ENCODE measurements around the gene S100A7.
"Not testable (repeated sequence)": the region's sequence is repeated elsewhere in the genome, so short reads cannot be mapped to it uniquely, and the experiment has no call there.

S100A7 gene

GRCh38 chr1:153437236-153437635, 23.2 kb downstream of the S100A7 start:
- DNase-seq: no peak
- in situ Hi-C loops (cut with HindIII; ENCODE audit: low pct_ligation_motif_present, low pct_unique_long_range_greater_than_20kb, low sequenced_read_pairs): no loop called here

- in situ Hi-C loops (cut with HindIII; ENCODE audit: low pct_ligation_motif_present, low pct_unique_long_range_greater_than_20kb, low sequenced_read_pairs): no loop called here
- DNase-seq: no peak
Measured at GRCh38 chr1:153434746-153435455, 25.6 kb downstream of the S100A7 start.

GRCh38 chr1:153432874-153433681, 27.4 kb downstream of the S100A7 start:
- DNase-seq: no peak
- in situ Hi-C loops (cut with HindIII; ENCODE audit: low pct_ligation_motif_present, low pct_unique_long_range_greater_than_20kb, low sequenced_read_pairs): no loop called here

- no peak for DNase-seq
- in situ Hi-C loops (cut with HindIII; ENCODE audit: low pct_ligation_motif_present, low pct_unique_long_range_greater_than_20kb, low sequenced_read_pairs): no loop called here
Measured at GRCh38 chr1:153431928-153432327, 28.5 kb downstream of the S100A7 start.

GRCh38 chr1:153431427-153431826, 29.0 kb downstream of the S100A7 start:
- in situ Hi-C loops (cut with HindIII; ENCODE audit: low pct_ligation_motif_present, low pct_unique_long_range_greater_than_20kb, low sequenced_read_pairs): no loop called here
- DNase-seq: no peak

GRCh38 chr1:153431002-153431401, 29.4 kb downstream of the S100A7 start:
- in situ Hi-C loops (cut with HindIII; ENCODE audit: low pct_ligation_motif_present, low pct_unique_long_range_greater_than_20kb, low sequenced_read_pairs): no loop called here

GRCh38 chr1:153430561-153430960, 29.9 kb downstream of the S100A7 start:
- in situ Hi-C loops (cut with HindIII; ENCODE audit: low pct_ligation_motif_present, low pct_unique_long_range_greater_than_20kb, low sequenced_read_pairs): no loop called here

More at GRCh38 chr1:153431002-153431401, 29.4 kb downstream of the S100A7 start:
- DNase-seq: no peak

GRCh38 chr1:153430166-153430553, 30.3 kb downstream of the S100A7 start:
- in situ Hi-C loops (cut with HindIII; ENCODE audit: low pct_ligation_motif_present, low pct_unique_long_range_greater_than_20kb, low sequenced_read_pairs): no loop called here
- DNase-seq: no peak

More at GRCh38 chr1:153430561-153430960, 29.9 kb downstream of the S100A7 start:
- DNase-seq: no peak

- in situ Hi-C loops (cut with HindIII; ENCODE audit: low pct_ligation_motif_present, low pct_unique_long_range_greater_than_20kb, low sequenced_read_pairs): no loop called here
Measured at GRCh38 chr1:153429266-153430165, 30.9 kb downstream of the S100A7 start.

GRCh38 chr1:153428791-153429190, 31.7 kb downstream of the S100A7 start:
- in situ Hi-C loops (cut with HindIII; ENCODE audit: low pct_ligation_motif_present, low pct_unique_long_range_greater_than_20kb, low sequenced_read_pairs): no loop called here
- no peak for DNase-seq

More at GRCh38 chr1:153429266-153430165, 30.9 kb downstream of the S100A7 start:
- no peak for DNase-seq

- no peak for DNase-seq
- in situ Hi-C loops (cut with HindIII; ENCODE audit: low pct_ligation_motif_present, low pct_unique_long_range_greater_than_20kb, low sequenced_read_pairs): no loop called here
Measured at GRCh38 chr1:153428073-153428638, 32.3 kb downstream of the S100A7 start.

GRCh38 chr1:153426809-153427208, 33.6 kb downstream of the S100A7 start:
- in situ Hi-C loops (cut with HindIII; ENCODE audit: low pct_ligation_motif_present, low pct_unique_long_range_greater_than_20kb, low sequenced_read_pairs): no loop called here
- DNase-seq: no peak

GRCh38 chr1:153422450-153423068, 37.9 kb downstream of the S100A7 start:
- in situ Hi-C loops (cut with HindIII; ENCODE audit: low pct_ligation_motif_present, low pct_unique_long_range_greater_than_20kb, low sequenced_read_pairs): no loop called here
- DNase-seq: peak; percentile 77

GRCh38 chr1:153420306-153420705, 40.1 kb downstream of the S100A7 start:
- no peak for DNase-seq

GRCh38 chr1:153419436-153419793, 41.0 kb downstream of the S100A7 start:
- DNase-seq; in situ Hi-C loops (cut with HindIII; ENCODE audit: low pct_ligation_motif_present, low pct_unique_long_range_greater_than_20kb, low sequenced_read_pairs): not testable (repeated sequence)

More at GRCh38 chr1:153420306-153420705, 40.1 kb downstream of the S100A7 start:
- in situ Hi-C loops (cut with HindIII; ENCODE audit: low pct_ligation_motif_present, low pct_unique_long_range_greater_than_20kb, low sequenced_read_pairs): no loop called here

- in situ Hi-C loops (cut with HindIII; ENCODE audit: low pct_ligation_motif_present, low pct_unique_long_range_greater_than_20kb, low sequenced_read_pairs); DNase-seq: not testable (repeated sequence)
Measured at GRCh38 chr1:153418758-153419435, 41.6 kb downstream of the S100A7 start.

- DNase-seq: no peak
- in situ Hi-C loops (cut with HindIII; ENCODE audit: low pct_ligation_motif_present, low pct_unique_long_range_greater_than_20kb, low sequenced_read_pairs): no loop called here
Measured at GRCh38 chr1:153417136-153417888, 43.1 kb downstream of the S100A7 start.
